Measurements from ENCODE around the gene SPRYD3. TPM values are rescaled to one million over a fixed set of nuclear protein-coding genes. Genes with fewer than 3 reads are reported as not detected.

Gene SPRYD3
- total RNA-seq, 1 donor from 2014 or later, result 20.0 TPM

DNA sequence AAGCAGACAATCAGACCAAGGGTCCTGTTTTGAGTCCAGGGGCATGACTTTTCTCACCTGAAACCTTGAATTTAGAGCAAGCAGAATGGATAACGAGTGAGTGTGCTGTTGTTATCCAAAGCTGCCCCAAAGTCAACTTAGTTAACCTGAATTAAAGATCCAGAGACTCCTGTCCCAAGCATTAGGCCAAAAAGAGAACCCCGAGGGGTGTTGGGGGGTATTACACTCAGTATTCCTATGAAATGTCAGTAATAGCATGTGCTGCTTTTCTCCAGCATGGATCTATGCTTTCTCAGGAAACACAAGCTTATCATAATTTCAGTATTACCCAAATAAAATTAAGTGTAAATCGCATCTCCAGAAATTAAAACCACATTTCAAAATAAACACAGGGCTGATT lies 53.9 kb downstream of the SPRYD3 start:
- no peak for DNase-seq (ENCODE audit: low read depth, low spot score)

GRCh38 chr12:53014709-53015108 lies 64.5 kb downstream of the SPRYD3 start:
- DNase-seq (ENCODE audit: low read depth, low spot score), result no peak

Other genes starting within 250 kb of the SPRYD3 start
- gene KRT79, start 245.1 kb downstream of the SPRYD3 start, total RNA-seq, result not detected in 2 replicates
- gene KRT78, start 230.4 kb downstream of the SPRYD3 start, total RNA-seq, result not detected in 2 replicates
- 8.8 and 16.0 TPM in 2 replicates for gene KRT8, start 174.3 kb downstream of the SPRYD3 start, total RNA-seq
- 237 and 375 TPM in 2 replicates for gene KRT18, start 130.3 kb downstream of the SPRYD3 start, total RNA-seq
- gene EIF4B, start 72.9 kb downstream of the SPRYD3 start, total RNA-seq, result 1,078 and 1,340 TPM in 2 replicates
- 14.9 and 27.0 TPM in 2 replicates for gene TNS2, start 29.3 kb downstream of the SPRYD3 start, total RNA-seq
- 10.6 and 27.3 TPM in 2 replicates for gene IGFBP6, start 18.3 kb upstream of the SPRYD3 start, total RNA-seq
- gene SOAT2, start 24.1 kb upstream of the SPRYD3 start, total RNA-seq, result not detected in 2 replicates
- gene ZNF740, start 101.3 kb upstream of the SPRYD3 start, total RNA-seq, result 14.1 and 16.9 TPM in 2 replicates
- 4.1 and 4.2 TPM in 2 replicates for gene CSAD, start 101.5 kb upstream of the SPRYD3 start, total RNA-seq
- 0.42 TPM in 1 of 2 replicates, not detected in the other for gene ITGB7, start 127.9 kb upstream of the SPRYD3 start, total RNA-seq
- gene RARG, start 152.8 kb upstream of the SPRYD3 start, total RNA-seq, result 4.2 and 7.4 TPM in 2 replicates
- 6.7 and 14.6 TPM in 2 replicates for gene ESPL1, start 188.9 kb upstream of the SPRYD3 start, total RNA-seq
- gene PFDN5, start 216.2 kb upstream of the SPRYD3 start, total RNA-seq, result 382 and 446 TPM in 2 replicates
- 50.5 and 54.3 TPM in 2 replicates for gene MYG1, start 220.3 kb upstream of the SPRYD3 start, total RNA-seq
- 36.7 and 44.2 TPM in 2 replicates for gene AAAS, start 242.2 kb upstream of the SPRYD3 start, total RNA-seq

Measured in pulmonary artery endothelial cell (primary cell).